GM23248 (cell line): ENCODE data around the gene DNM1.

Experiments used
- EZH2 ChIP-seq: fragments of 200-600 bp; sonication (generic); IDR thresholded peaks from 2 replicates; pipeline ENCODE4 v1.6.1; 2018; ENCODE audit warnings: antibody characterized with exemption, mild to moderate bottlenecking; ENCODE audit not compliant: insufficient read depth, poor library complexity, severe bottlenecking
- EZH2phosphoT487 ChIP-seq: fragments of 200-600 bp; sonication (generic); IDR thresholded peaks from 2 replicates; pipeline ENCODE4 v1.6.1; 2018; ENCODE audit warnings: antibody characterized with exemption, moderate library complexity, mild to moderate bottlenecking, low read depth; ENCODE audit not compliant: insufficient read depth

- TF ChIP-seq EZH2phosphoT487: no peak
- no peak for TF ChIP-seq EZH2
These were observed 94.1 kb downstream of the DNM1 start for GRCh38 chr9:128297221-128297773.
